GM12874 (cell line): ENCODE data around the gene TSPAN18.

ENCODE experiments used
- CTCF ChIP-seq: IDR thresholded peaks from 2 replicates; pipeline ENCODE4 v1.5.1; 2011; ENCODE audit warnings: low read depth, mild to moderate bottlenecking, control low read depth, low read length, moderate library complexity; ENCODE audit not compliant: insufficient read depth

Gene TSPAN18

GRCh38 chr11:44884056-44884455 is 157.3 kb downstream of the TSPAN18 start:
- TF ChIP-seq CTCF: no peak

- TF ChIP-seq CTCF: no peak
These were observed 158.5 kb downstream of the TSPAN18 start for GRCh38 chr11:44885065-44885810.

- TF ChIP-seq CTCF: no peak
These were observed 159.4 kb downstream of the TSPAN18 start for GRCh38 chr11:44885919-44886789.

GRCh38 chr11:44886790-44887140 is 160.0 kb downstream of the TSPAN18 start:
- TF ChIP-seq CTCF: no peak

GRCh38 chr11:44887636-44888035 is 160.9 kb downstream of the TSPAN18 start:
- no peak for TF ChIP-seq CTCF

- no peak for TF ChIP-seq CTCF
These were observed 162.5 kb downstream of the TSPAN18 start for GRCh38 chr11:44889266-44889665.

GRCh38 chr11:44892843-44893242 is 166.1 kb downstream of the TSPAN18 start:
- no peak for TF ChIP-seq CTCF
